NCI-H187 treated with DMSO at 0.1 percent for 48 hours (cell line): Measurements from ENCODE around the gene GH1.
"Not testable (repeated sequence)": the region's sequence is repeated elsewhere in the genome, so short reads cannot be mapped to it uniquely, and the experiment has no call there.

Source experiments
- DNase-seq: peaks from one replicate; lab custom pipeline; 2025; lab: John Stamatoyannopoulos, UW

The GH1 gene

DNA sequence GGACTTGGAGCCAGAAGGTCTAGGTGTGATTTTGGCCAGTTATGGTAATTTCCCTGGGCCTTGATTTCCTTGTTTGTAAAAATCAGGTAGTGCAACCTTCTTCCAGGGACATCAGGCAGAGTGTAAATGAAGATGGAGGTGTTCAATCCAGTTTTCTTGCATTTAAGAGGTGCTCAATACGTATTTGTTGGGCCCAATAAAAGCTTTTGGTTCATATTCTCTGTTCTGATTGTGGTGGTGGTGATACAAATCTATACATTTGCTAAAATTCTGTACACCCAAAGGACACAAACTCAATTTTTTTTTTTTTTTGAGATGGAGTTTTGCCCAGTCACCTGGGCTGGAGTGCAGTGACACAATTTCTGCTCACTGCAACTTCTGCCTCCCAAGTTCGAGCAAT lies 7.5 kb upstream of the GH1 start:
- no peak for DNase-seq

DNA sequence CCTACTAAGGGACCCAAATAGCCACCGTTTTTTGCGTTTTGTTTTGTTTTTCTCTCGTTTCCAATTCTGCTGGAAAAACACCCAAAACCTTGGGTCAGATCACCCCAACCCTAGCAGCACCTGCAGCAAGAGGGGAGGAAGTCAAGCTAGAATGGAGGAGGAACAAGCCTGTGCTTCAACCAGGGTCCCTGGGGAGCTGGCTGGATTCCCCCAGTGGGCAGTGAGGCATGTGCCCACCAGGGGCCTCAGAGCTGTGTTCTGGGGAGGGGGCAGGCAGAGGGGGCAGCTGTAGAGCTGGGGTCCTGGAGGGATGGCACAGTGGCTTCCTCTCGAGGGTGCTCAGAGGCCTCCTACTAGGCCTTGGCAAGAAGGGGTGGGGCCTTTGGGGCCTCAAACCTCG lies 7.0 kb upstream of the GH1 start:
- DNase-seq, result no peak

DNA sequence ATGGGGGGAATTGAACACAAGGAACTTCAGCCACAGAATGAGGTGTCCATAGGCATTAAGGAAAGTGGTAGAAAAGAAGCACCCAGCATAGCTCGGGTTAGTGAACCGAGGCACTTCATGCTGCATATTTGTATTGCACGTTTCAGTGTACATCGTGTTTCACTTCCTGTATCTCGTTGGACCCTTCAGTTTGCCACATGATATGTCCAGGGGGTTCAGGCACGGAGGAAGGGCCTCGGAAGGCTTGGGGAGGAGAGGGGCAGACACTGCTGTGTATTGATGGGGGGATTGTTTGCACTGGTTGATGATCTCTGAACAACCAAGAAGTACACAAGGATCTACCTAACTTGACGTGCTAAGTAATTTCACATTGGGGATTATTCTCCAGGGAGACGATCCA lies 3.8 kb upstream of the GH1 start:
- not testable (repeated sequence) for DNase-seq

DNA sequence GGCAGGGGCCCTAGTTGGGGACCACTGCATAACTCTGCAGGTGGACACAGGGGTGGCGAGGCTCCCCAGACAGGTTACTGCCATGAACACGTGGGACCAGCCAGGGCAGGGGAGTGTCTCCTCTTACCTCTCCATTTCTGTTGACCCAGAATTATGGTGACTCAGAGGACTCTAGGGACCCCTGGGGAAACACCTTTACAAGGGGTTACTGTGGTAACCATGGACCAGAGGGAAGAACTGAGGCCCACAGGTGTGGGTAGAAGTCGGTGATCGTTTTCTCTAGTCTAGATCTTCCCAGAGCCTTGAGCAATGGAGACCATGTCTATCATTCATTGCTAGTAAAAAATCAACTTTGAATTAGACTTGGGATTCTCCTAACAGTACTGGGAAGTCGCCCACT lies 2.1 kb upstream of the GH1 start:
- not testable (repeated sequence) for DNase-seq

DNA sequence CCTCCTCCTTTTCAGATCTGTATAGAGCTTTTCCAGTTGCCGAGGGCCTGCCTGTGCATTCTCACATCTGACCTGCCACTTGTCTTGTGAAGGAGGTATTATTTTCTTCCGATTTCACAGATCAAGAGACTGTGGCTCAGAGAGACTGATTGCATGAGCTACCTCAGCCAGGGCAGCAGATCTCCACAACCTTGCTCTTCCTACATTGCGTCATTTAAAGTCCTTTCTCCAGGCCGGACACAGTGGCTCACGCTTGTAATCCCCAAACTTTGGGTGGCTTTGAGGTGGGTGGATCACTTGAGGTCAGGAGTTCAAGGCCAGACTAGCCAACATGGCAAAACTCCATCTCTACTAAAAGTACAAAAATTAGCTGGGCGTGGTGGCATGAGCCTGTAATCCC lies 1.4 kb upstream of the GH1 start:
- not testable (repeated sequence) for DNase-seq

DNA sequence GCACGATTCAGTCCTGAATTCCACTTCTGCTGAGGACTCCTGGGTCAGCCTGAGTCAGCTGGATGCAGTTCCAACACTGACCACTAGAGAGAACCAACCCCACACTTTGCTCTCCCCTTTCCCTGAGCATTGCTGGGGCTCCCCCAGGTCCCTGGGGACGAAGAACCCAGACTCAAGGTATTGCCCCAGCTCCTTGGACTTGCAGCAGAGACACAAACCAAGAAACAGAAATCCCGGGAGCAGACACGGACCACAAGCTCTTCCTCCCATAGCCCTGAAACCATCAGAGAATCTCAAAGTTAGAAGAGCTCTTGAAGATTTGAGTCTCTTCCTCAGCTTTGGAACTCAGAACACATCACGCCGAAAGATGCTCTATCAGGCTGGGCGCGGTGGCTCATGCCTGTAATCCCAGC lies 678 bp upstream of the GH1 start:
- no peak for DNase-seq

DNA sequence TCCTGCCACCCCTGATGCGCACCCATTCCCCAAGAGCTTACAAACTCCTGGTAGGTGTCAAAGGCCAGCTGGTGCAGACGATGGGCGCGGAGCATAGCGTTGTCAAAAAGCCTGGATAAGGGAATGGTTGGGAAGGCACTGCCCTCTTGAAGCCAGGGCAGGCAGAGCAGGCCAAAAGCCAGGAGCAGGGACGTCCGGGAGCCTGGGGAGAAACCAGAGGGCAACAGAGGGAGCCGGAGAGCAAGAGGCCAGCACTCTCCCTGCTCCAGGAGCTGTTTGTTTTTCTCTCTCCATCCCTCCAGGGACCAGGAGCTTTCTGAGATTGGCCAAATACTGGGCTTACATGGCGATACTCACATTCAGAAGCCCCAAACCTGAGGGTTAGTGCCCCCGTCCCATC lies 334 bp downstream of the GH1 start:
- no peak for DNase-seq

DNA sequence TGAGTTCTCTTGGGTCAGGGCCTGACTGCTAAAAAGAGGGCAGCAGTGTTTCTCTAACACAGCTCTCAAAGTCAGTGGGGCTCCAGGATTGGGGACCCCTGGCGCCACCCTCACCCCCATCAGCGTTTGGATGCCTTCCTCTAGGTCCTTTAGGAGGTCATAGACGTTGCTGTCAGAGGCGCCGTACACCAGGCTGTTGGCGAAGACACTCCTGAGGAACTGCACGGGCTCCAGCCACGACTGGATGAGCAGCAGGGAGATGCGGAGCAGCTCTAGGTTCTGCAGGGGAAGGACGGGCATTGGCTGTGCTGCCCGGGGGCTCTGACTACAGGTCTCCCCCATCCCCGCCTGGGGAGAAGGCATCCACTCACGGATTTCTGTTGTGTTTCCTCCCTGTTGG lies 993 bp downstream of the GH1 start:
- DNase-seq, result no peak

DNA sequence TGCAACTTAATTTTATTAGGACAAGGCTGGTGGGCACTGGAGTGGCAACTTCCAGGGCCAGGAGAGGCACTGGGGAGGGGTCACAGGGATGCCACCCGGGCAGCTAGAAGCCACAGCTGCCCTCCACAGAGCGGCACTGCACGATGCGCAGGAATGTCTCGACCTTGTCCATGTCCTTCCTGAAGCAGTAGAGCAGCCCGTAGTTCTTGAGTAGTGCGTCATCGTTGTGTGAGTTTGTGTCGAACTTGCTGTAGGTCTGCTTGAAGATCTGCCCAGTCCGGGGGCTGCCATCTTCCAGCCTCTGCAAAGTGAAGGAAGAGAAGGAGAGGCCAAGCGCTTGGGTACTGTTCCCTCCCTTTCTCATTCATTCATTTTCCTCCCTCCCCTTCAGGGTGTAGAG lies 1.4 kb downstream of the GH1 start:
- DNase-seq, result not testable (repeated sequence)

DNA sequence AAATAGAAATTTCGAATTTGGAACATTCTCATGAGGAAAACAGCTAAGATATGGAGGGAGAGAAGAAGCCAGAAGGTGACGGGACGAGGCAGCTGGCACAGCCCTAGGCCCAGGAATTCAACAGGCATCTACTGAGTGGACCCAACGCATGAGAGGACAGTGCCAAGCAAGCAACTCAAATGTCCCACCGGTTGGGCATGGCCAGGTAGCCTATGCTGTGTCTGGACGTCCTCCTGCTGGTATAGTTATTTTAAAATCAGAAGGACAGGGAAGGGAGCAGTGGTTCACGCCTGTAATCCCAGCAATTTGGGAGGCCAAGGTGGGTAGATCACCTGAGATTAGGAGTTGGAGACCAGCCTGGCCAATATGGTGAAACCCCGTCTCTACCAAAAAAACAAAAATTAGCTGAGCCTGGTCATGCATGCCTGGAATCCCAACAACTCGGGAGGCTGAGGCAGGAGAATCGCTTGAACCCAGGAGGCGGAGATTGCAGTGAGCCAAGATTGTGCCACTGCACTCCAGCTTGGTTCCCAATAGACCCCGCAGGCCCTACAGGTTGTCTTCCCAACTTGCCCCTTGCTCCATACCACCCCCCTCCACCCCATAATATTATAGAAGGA lies 2.0 kb downstream of the GH1 start:
- DNase-seq, result no peak

DNA sequence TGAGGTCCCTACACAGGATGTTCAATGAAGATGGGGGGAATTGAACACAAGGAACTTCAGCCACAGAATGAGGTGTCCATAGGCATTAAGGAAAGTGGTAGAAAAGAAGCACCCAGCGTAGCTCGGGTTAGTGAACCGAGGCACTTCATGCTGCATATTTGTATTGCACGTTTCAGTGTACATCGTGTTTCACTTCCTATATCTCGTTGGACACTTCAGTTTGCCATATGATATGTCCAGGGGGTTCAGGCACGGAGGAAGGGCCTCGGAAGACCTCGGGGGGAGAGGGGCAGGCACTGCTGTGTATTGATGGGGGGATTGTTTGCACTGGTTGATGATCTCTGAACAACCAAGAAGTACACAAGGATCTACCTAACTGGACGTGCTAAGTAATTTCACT lies 2.9 kb downstream of the GH1 start:
- DNase-seq, result not testable (repeated sequence)

DNA sequence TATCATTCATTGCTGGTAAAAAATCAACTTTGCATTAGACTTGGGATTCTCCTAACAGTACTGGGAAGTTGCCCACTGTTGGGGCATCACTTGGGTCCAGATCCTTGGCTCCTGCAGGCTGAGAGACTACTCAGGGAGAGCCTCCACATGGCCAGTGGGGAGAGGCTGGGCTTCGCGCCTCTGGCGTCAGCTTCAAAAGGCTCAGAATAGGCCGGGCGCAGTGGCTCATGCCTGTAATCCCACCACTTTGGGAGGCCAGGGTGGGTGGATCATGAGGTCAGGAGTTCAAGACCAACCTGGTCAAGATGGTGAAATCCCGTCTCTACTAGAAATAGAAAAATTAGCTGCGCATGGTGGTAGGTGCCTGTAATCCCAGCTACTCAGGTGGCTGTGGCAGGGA lies 4.2 kb downstream of the GH1 start:
- no peak for DNase-seq

DNA sequence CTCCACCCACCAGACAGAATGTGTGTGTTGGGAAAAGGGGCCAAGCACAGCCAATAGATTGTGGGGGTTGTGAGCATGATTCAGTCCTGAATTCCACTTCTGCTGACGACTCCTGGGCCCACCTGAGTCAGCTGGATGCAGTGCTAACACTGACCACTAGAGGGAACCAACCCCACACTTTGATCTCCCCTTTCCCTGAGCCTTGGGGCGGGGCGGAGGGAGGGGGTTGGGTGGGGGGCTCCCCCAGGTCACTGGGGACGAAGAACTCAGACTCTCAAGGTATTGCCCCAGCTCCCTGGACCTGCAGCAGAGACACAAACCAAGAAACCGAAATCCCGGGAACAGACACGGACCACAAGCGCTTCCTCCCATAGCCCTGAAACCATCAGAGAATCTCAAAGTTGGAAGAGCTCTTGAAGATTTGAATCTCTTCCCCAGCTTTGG lies 7.0 kb downstream of the GH1 start:
- DNase-seq, result no peak

DNA sequence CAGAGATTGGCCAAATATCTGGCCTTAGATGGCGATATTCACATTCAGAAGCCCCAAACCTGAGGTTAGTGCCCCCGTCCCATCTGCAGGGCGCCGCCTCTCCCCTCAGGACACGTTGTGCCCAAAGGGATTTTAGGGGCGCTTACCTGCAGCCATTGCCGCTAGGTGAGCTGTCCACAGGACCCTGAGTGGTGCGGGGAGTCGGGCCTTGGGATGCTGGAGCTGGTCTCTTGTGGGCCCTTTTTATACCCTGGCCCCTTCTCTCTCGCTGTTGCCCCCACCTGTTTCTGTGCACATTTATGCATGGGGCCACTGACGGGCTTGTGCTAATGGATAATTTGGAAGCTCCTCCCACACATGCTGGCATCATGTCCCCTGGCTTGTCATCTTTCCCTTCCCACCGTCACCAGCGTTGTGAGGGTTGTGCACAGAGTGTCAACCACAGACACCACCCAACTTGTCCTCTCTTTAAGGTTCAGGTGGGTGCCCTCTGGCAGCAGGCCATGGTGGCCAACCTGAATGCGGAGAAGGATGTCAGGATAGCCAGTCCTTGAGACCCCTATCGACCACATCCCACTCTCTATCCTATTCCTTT lies 7.5 kb downstream of the GH1 start, which contains the start of gene CSHL1:
CSHL1 (minus strand) TSS at position 218 of the 595 bp plus-strand sequence; CDS start at position 156, 62 bp downstream.
- DNase-seq, result no peak

DNA sequence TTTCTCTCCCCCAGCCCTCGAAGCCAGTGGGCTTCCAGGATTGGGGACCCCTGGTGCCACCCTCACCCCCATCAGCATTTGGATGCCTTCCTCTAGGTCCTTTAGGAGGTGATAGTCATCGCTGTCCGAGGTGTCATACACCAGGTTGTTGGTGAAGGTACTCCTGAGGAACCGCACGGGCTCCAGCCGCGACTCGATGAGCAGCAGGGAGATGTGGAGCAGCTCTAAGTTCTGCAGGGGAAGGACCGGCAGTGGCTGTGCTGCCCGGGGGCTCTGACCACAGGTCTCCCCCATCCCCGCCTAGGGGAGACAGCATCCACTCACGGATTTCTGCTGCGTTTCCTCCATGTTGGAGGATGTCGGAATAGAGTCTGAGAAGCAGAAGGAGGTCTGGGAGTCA lies 8.5 kb downstream of the GH1 start:
- no peak for DNase-seq

DNA sequence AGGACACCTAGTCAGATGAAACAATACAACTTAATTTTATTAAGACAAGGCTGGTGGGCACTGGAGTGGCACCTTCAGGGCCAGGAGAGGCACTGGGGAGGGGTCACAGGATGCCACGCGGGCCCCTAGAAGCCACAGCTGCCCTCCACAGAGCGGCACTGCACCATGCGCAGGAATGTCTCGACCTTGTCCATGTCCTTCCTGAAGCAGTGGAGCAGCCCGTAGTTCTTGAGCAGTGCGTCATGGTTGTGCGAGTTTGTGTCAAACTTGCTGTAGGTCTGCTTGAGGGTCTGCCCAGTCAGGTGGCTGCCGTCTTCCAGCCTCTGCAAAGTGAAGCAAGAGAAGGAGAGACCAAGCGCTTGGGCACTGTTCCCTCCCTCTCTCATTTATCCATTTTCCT lies 9.1 kb downstream of the GH1 start:
- DNase-seq, result not testable (repeated sequence)

DNA sequence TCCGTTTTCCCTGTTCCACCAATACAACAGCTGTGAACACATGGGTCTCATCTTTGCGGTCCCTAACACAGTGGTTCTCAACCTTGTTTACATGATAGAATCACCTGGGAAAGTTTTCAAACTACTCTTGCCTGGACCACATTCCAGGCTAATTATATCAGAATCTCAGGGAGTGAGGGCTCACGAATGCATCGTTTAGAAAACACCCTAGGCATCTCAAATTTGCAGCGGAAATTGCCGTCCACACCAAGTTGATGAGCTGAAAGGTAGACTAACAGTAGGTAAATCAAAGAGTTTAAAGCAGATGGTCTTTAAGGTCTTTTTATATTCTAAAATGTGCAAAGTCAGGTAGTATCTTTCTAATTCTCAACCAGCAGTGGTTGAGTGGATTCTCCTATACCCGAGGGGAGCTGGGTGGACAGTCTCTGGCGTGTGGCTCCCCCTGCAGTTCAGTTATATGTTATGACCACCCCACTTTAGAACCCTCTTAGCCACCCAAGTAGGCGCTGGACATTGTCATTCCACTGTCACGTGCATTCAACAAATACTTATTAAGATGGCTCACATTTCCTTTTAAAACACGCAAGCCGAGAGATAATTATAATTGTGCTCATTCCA lies 11.4 kb downstream of the GH1 start:
- not testable (repeated sequence) for DNase-seq

DNA sequence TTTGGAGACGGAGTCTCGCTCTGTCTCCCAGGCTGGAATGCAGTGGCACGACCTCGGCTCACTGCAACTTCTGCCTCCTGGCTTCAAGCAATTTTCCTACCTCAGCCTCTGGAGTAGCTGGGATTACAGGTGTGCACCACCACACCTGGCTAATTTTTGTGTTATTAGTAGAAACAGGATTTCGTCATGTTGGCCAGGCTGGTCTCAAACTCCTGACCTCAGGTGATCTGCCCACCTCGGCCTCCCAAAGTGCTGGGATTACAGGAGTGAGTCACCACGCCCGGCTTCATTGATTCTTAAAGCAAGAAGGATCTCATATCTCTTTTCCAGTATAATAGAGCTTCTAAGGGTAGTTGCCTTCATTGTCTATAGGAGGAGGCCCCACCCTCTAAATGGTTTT lies 13.8 kb downstream of the GH1 start:
- DNase-seq, result not testable (repeated sequence)

DNA sequence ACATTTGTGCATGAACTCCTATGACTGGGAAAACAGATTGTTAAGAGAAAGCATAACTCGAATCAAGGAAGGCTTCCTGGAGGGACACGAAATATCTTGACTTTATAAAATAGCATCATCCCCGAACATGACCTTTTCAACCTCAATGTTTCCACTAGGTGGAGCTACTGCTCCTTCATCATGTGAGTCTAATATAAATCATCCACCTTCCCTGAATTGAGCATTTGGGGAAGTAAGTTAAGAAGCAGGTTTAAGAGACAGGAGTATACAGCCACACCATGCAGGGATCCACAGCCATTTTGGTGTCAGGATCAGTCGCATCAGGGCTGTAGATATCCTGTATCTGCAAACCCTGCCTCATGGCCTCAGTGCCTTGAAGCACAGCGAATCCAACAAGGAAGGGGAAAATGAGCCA lies 14.8 kb downstream of the GH1 start:
- DNase-seq, result not testable (repeated sequence)

DNA sequence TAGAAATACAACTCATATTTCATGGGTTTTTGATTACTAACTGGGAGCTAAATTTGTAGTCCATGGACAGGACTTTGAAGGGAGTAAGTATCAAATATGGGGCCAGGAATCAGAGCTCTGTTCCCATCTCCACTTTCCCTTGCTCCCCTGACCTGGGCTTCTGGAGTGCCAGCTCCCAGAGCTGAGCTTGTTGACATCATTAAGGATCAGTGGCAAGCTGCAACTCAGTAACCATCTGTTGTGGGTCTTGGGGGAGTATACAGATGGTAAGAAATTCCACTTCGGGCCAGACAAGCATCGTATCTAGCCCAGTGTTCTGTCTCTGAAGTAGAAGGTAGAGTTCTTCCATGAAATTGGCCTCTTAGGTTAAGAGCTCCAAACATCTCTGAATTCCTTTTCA lies 16.7 kb downstream of the GH1 start:
- not testable (repeated sequence) for DNase-seq

DNA sequence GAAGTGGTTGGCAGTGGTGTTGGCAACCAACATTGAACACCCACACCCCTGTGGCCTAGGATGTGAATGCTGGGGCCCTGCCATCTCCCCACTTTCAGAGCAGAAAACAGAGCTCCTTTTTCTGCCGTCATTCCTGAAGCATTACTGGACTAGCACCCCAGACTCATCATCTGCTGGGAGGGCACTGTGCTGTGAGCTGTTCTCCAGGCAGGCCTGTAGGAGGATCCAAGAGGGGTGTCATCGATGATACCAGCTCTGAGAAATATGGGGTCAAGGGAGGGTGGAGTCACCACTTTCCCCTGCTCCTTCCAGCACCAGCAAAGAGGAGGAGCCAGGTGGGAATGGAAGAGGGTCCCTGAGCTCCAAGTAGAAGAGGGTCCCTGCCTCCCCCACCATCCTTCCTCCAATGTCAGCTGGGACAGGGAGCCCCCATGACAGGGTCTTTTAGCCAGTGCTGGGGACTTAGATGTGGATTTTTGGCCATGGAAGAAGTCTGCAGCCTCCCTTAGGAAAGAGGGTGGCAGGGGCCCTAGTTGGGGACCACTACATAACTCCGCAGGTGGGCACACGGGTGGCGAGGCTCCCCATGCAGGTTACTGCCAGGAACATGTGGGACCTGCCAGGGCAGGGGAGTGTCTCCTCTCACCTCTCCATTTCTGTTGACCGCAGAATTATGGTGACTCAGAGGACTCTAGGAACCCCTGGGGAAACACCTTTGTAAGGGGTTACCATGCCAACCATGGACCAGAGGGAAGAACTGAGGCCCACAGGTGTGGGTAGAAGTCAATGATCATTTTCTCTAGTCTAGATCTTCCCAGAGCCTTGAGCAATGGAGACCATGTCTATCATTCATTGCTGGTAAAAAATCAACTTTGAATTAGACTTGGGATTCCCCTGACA lies 19.5 kb downstream of the GH1 start:
- not testable (repeated sequence) for DNase-seq
